CD4-positive, alpha-beta T cell treated with Interleukin-6 at 100 ng/mL for 8 hours (primary cell): ENCODE results near the gene MORC2.

Experiments
- DNase-seq: peaks from one replicate; pipeline ENCODE4 v3.0.0-alpha.2; 2020; ENCODE audit warnings: mixed read lengths, low spot score

Gene MORC2

DNA sequence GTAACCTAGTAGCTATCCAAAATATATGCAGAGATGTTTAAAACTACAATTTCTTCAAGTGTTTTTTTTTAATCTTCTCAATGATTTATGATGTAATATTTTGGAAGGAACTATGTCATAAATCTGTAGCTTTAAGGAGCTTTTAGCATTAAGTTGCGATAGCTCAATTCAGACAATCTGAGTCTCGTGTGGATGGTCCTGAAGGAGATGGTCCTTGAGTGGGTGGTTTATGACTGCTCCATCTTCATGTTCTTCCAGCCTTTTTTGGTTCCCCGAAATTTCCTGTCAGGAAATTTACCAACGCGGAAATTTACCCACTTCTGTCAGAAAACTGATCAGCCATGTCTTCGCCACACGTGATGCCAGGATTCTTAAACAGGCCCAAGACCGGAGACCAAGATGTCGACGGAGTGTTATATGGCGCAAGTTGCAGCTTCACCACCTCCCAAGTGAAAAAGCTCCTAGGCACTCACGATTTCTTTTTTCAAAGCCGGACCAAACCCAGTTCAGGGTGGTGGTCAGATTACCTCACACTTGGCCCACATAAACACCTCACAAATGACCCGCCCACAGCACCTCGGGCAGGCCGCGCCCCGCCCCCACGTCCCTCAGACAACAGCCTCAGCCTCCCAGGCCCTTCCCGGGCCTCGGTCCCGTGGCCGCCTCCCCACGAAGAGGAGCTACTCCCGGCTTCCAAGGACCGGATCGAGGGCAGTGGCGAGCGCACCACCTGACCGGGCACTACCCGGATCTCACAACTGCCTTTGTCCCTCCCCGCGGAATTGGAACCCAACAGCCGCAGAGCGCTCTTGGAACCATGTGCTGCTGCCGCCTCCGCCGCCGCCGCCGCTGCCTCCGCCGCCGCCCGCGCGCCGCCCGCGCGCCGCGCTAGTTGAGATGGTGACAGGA is at the start of gene MORC2:
TSS of gene MORC2 (minus strand) at position 760 of the 909 bp plus-strand sequence. CDS start 885 bp downstream, outside the sequence.
- DNase-seq: no peak

DNA sequence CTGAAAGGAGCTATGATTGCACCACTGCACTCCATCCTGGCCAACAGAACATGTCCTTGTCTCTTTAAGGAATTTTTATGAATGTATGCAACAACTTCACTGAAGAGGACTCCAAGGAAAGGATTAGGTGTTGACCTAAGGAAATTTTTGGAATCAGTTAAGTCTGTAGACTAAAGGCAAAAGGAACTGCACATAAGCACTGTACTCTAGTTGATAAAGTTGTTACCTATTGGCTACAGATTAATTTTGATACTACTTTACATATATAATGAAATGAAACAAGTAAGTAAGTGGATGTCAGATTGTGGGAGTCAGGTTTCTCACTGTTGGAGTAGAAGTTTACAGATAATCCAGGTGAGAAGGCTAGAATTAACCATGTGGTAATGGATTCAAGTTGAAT is 37.0 kb upstream of the MORC2 start:
- no peak for DNase-seq

DNA sequence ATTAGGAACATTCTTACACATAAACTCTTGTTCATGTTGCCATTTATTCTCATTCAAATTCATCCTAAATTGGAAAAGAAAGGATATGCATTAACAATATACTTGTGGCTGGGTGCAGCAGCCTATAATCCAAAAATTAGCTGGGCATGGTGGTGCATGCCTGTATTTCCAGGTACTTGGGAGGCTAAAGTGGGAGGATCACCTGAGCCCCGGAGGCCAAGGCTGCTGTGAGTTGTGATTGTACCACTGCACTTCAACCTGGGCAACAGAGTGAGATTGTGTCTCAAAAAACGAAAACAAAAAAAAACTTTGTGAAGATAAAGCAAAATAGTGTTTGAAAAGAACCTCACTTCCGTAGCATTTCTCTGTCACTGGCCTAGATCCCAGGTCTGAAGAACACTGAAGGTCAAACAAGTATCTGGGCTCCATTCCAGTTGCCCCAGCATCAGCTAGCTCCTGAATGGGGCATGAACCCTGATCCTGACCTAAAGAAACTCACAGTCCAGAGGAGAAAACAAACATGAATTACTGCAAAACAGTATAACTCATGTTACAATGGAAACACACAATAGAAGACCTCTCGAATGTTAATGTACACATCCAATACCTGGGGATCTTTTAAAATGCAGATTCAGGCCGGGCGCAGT is 32.7 kb upstream of the MORC2 start:
- DNase-seq: no peak

DNA sequence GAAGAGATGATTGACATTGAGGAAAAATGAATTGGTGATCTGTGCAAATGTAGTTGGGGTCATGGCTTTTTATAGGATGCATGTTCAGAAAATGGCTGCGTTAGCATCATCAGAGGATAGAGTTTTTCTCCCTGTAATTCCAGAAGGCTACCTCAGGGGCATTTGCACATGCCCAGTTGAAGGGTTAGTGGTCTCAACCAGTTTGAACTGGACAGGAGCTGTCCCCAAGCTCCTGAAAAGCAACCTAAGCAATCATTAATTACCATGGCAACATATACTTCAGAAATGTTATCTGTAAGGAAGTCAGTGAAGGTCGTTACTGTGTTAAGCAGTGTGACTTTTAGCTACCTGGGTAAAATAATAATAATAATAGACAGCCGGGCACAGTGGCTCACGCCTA is 29.8 kb upstream of the MORC2 start:
- DNase-seq: no peak

DNA sequence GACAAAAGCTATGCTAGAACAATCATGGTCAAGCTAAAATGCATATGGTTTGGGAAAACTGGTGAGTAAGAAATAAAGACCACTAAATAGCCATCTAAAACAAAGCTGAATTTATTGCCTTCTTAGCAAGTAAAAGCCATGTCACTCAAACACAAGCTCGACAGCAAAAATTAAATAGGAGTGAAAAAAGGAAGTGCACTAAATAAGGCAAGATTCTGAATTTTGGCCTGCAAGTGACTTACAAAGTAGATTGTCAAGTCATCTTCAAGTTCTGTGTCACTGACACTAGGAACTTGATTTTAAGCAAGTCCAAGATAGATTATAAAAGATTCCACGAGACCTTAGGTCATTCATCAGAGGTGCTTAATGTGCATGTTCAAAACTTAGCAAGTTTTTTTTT is 27.9 kb upstream of the MORC2 start:
- DNase-seq: no peak

DNA sequence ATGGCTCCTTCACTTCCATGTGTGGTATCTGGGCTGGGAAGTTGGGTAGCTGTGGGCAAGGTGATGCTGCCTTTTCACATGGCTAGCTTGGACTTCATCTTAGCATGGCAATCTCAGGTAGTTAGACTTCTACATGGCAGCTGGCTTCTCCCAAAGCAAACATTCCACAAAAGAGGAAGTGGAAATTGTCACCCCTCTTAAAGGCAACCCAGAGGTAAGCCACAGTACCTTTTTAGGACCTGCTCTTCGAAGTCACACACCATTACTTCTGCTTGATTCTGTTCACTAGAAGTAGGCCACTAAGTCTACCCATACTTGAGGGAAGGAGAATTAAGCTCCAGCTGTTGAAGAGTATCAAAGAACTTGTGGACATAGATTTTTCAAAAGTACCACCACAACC is 26.4 kb upstream of the MORC2 start:
- no peak for DNase-seq

DNA sequence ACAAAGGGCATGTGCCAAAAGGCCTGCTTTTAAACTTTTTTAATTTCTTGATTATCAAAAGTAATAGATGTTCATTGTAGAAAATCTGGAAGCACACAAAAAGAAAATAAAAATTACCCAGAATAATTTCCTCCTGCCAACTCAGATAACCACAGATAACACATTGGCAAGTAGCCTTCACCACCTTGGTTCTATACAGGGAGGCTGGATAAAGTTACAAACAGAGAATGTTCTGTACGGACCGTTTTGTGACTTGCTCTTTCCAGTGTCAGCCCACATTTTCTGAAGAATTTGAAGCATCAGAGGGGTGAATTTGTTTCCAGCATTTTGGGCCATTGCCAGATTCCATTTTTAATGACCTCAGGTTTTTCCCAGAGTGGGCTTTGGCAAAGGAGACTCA is 24.0 kb upstream of the MORC2 start:
- DNase-seq: no peak

DNA sequence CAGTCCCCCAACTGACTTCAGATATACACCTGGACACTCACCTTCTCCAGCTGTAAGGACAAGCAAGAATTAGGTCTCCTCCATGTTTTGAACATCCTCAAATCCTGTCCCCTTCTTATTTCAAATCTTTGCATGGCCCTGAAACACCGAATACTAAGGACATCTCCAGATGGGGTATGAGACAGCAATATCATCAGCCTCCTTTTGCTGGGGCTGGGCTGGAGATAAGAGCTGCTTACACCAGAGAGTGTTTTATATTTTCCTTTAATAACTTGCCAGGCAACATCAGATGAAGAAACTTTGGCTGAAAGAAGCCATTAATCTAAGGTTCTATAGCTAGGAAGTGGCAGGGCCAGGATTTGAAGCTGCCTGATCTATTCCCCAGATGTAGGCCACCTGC is 22.1 kb upstream of the MORC2 start:
- no peak for DNase-seq

DNA sequence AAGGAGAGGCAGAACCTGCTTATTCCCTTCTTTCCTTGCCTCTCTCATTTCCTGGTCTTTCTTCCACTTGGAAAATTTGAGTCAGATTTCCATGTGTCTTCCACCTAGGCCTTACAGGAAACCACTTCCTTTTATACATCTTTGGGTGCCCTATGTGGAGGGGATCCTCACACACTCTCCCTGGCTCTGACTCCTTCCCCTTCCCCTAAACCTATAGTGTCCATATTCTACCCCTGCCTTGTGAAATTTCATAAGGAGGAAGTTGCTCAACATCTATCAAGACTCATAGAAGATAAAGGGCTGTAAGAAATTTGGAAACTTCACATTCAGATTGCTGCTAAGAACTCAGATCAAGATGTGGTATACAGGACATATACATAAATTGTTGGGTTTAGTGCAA is 20.9 kb upstream of the MORC2 start:
- DNase-seq: no peak

DNA sequence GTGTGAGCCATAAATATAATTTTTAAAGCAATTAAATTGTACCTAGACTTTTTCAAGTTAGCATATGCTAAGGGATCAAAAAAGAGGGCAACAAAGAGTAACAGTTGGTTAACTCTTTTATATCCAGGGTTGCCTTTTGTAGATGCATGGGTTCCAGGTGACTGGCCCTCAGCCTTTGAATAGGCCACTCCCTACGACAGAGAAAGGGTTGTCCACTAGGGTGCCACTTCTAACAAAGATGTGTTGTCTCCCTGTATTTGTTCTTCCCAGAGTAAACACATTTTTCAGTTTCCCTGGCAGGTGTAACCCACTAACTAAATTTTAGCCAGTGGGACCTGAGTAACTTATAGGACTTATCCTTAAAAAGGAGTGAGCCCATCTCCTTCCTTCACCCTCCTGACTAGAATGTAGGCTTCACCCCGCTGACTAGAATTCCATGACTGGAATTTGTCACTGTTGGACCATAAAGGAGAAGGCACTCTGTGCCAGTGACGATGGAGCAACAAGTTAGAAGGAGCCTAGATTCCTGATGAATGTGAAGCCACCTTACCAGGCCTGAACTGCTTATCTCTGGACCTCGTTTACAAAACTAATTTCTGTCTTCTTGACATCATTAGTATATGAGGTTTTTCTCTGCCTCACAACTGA is 17.1 kb upstream of the MORC2 start:
- no peak for DNase-seq

DNA sequence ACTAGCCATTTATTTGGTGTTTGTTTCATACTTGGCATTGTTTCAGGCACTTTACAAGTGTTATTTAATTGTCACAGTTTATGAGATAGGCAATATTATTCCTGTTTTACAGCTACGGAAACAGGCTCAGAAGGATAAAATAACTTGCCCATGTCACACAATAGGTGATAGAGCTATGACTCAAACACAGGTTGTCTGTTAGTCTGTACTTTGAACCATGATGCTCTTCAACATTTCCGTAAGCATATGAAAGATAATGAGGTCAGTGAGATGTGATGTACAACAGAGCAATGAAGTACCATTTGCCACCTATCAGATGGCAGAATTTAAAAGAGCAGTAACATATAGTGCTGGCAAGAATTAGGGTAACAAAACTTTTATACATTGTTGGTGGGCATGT is 15.7 kb upstream of the MORC2 start:
- no peak for DNase-seq

DNA sequence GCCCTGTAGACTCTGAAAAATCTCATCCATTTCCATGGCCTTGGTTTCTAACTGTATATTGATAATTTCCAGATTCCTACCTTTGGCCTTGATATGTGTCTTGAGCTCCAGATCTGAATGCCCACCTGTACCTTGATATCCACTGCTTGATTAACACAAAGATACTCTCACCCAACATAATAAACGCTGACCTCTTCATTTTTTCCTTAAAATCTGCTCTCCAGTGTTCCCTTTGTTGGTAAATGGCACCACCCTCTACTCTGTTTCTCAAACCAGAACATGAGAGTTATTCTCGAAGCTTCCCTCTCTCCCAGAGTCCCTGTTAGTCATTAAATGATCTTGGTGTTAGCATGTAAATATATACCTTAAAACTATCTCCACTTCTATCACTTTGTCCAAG is 13.9 kb upstream of the MORC2 start:
- no peak for DNase-seq

DNA sequence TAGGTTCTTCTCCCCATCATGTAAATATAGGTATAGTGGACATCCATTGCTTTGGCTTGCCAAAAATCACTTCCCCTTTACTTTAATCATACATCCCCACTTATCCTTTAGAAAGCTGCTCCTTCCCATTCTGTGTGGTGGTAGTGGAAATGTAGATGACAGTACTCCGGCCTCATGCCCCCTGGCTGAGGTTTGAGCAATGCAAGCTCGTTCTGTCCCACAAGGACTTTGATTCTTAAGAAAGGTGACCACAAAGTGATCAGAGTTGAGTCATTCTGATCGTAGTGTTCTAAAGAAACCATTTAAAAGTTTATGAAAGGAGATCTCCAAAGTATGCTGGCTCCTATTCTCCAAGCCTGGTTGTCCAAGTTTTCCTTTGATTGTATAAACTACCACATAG is 11.4 kb upstream of the MORC2 start:
- DNase-seq: no peak

DNA sequence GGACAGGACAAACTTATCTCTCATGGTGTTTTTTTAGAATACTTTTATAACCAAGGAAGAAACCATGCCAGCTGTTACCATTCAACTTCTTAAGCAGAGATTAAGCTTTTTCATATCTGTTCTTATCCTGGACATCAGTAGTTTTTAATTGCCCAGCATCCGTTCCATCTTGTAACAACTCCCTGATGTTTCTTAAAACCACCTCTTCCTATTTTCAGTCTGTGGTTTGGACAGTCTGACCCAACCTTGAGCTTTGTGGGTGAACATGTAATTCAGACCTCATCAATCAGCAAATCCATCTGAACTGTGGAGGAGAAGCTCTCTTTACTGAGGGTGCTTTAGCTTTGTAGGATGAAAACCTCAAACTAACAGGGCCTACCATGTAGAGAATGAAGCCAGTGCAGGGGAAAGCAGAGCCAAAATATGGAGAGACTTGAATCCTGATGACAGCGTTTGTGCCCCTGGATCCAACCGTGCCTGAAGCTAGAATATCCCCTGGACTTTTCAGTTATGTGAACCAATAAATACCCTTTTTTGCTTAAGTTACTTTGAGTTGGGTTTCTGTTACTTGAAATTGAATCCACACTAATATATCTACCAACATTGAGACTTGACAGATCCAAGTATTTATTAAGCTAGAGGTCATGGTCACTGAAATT is 9.9 kb upstream of the MORC2 start:
- DNase-seq: no peak

DNA sequence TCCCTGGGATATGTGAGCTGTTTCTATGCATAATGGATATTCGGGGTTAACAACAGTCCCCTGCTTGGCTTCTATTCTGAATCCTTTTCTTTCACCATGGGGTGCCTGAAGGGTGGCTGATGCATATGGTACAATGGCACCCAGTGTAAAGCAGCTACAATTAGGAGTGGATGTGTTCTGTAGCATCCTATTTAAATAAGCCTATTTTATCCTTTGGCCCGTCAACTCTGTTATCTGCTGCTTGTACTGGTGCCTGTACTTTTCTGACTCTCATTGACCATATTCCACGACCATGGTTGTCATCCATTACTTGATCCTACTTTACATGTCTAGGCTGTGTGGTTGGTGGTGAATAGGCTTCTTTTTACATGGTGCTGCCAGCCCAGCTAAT is 1.8 kb upstream of the MORC2 start:
- DNase-seq: no peak

DNA sequence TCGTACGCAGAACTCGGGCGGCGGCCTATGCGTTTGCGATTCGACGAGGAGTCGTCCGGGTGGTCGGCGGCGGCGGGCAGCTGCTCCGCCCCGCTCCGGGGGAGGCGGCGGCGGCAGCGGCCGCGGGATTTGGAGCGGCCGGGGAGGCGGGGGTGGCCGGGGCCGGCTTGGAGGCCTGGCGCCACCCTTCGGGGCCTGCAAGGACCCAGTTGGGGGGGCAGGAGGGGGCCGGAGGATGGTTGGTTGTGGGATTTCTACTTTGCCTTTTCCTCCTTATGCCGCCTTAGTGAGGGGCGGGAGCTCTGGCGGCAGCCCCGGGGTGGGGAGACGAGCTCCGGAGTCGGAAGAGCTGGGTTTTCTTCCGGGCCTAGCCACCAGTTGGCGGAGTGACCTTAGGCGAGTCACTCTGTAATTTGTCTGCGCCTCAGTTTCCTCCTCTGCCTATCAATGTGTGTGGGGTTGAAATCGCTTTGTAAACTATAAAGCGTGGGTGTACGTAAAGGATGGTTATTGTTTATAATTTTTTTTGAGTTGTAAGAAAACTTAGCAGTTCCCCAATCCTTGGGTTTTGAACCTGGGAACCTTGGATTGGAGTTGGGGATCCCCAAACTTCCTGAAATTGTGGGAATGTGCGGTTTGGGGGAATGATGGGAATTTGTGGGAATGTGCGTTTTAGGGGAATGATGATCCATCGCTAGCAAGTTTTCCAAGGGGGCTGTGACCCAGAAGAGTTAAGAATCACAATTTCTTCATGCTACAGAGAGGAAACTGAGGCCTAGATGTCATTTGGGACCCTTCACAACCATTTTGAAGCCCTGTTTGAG is 1.2 kb upstream of the MORC2 start:
- peak; percentile 23 for DNase-seq

DNA sequence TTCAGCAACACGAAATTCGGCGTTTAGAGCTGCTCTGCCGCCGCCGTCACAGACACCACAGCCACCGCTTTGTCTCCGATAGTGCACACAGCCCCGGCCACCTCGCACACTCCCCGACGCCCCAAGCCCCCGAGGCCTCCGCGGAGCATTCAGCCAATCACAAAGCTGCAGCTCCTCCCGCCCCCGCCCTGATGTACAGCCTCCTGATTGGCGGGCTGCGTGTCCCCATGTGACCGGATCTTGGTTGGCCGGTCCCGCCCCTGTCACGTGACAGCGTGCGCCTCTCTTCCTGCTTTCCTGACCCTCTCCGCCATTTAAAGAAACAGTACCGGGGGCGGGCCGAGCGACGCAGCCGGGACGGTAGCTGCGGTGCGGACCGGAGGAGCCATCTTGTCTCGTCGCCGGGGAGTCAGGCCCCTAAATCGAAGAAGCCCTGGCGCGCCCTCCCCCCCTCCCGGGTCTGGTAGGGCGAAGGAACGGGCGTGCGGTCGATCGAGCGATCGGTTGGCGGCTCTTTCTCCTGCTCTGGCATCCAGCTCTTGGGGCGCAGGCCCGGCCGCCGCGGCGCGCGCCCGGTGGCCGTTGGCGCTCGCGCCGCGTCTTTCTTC is 454 bp upstream of the MORC2 start, which contains the start of gene TUG1:
TSS of gene TUG1 (plus strand) at position 342 of the 608 bp plus-strand sequence.
- DNase-seq: peak; percentile 98

DNA sequence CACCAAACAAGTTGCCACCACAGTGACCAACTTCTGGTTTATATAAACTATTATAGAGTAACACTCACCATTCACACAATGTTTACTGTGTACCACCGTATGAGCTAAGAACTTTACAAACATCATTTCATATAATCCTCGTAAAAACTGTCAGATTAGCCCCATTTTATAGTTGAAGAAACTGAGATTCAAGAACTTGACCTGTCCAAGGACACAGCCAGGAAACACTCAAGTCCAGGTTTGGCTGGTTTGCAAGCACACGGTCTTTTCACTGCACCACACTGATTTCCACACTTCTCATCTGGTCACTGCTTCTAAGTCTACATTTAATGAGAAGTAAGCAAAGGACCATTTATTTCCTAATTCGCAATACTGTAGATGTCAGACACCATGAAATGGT is 3.7 kb downstream of the MORC2 start:
- DNase-seq: no peak

DNA sequence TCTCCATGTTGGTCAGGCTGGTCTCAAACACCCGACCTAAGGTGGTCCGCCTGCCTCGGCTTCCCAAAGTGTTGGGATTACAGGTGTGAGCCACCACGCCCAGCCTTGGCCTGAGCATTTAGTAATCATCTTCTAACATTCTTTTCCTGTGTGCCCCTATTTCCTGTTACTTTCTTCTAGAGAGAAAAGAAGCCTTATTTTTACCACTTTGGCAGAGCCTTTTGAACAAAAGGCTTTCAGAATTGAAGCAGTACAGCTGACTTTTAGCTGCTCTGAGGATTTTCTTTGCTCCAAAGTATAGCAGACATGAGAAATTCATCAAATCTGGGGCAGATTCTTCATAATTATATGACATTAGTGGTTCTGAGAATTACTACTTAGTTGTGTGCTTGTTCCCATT is 13.4 kb downstream of the MORC2 start:
- DNase-seq: no peak

DNA sequence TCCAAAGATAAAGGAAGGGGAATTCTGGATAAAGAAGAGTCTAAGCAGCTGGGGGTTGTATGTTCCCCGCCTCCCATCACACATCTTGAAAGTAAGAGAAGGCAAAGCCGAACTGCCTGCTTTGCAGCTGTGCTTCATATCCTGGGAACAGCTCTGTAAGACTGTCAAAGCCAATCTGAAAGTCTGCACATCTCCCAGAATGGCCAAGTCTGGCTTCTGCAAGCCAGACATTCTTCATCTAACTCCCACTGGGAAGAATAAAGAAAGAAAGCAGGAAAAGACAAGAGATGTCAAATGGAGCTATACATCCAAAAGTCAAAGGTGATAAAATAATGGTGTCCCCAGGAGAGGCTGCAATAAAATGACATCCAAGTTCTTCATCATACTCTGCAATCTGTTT is 15.4 kb downstream of the MORC2 start:
- DNase-seq: no peak
